ACC112 (cell line): ENCODE results near the gene CCDC97.

Experiments
- H2AFZ ChIP-seq: fragments of 200-600 bp; sonication (generic); one replicate; pipeline ENCODE4 v1.6.0; 2017; ENCODE audit warnings: antibody characterized with exemption, low read length; ENCODE audit not compliant: unreplicated experiment
- H3K27ac ChIP-seq: fragments of 200-600 bp; sonication (generic); 2 replicates; pipeline ENCODE4 v1.5.1; 2014; ENCODE audit warnings: low read depth, mild to moderate bottlenecking, antibody characterized with exemption, low read length, moderate library complexity
- H3K27me3 ChIP-seq: fragments of 200-600 bp; sonication (generic); 2 replicates; pipeline ENCODE4 v1.6.1; 2014; ENCODE audit warnings: mild to moderate bottlenecking, antibody characterized with exemption, low read length, moderate library complexity, mixed read lengths; ENCODE audit not compliant: insufficient read depth
- H3K36me3 ChIP-seq: fragments of 200-600 bp; sonication (generic); 2 replicates; pipeline ENCODE4 v1.6.1; 2016; ENCODE audit warnings: mild to moderate bottlenecking, antibody characterized with exemption, low read length, moderate library complexity, mixed read lengths; ENCODE audit not compliant: insufficient read depth
- H3K4me1 ChIP-seq: fragments of 200-600 bp; sonication (generic); one replicate; pipeline ENCODE4 v1.6.1; 2016; ENCODE audit warnings: low read length, mixed read lengths; ENCODE audit not compliant: insufficient read depth, unreplicated experiment, control insufficient read depth
- H3K4me3 ChIP-seq: fragments of 200-600 bp; sonication (generic); 2 replicates; pipeline ENCODE4 v1.5.1; 2014; ENCODE audit warnings: mild to moderate bottlenecking, low read depth, low read length
- H3K79me2 ChIP-seq: fragments of 200-600 bp; sonication (generic); one replicate; pipeline ENCODE4 v1.6.0; 2016; ENCODE audit warnings: low read length; ENCODE audit not compliant: control insufficient read depth, unreplicated experiment, insufficient read depth

The CCDC97 gene

GRCh38 chr19:41321204-41321599 is 11.2 kb downstream of the CCDC97 start:
- Histone ChIP-seq H3K4me3 (no peak overlapping the region), H2AFZ (no peak overlapping the region), H3K27ac (peak overlapping the region; percentile 100; the same call in 1 of the 2 replicates), H3K4me1 (peaks cover 47% of the 10 kb centered on the region), H3K79me2 (no peaks in the 10 kb centered on the region), H3K36me3 (peaks cover 8% of the 10 kb centered on the region; the same call in 1 of the 2 replicates), H3K27me3 (no peaks in the 10 kb centered on the region)

GRCh38 chr19:41321600-41322270 is 11.8 kb downstream of the CCDC97 start:
- Histone ChIP-seq H2AFZ (no peak overlapping the region), H3K27me3 (no peaks in the 10 kb centered on the region), H3K27ac (peak overlapping the region; percentile 100), H3K4me3 (no peak overlapping the region), H3K79me2 (no peaks in the 10 kb centered on the region), H3K4me1 (peaks cover 50% of the 10 kb centered on the region), H3K36me3 (peaks cover 6% of the 10 kb centered on the region; the same call in 1 of the 2 replicates)

- H3K79me2 ChIP-seq: peaks cover 2% of the 10 kb centered on the region
- peak overlapping the region; percentile 100 for H3K27ac ChIP-seq
- H3K36me3 ChIP-seq: no peaks in the 10 kb centered on the region
- H2AFZ ChIP-seq: no peak overlapping the region
- peaks cover 56% of the 10 kb centered on the region for H3K4me1 ChIP-seq
- no peaks in the 10 kb centered on the region for H3K27me3 ChIP-seq
- H3K4me3 ChIP-seq: no peak overlapping the region
Measured at GRCh38 chr19:41322451-41322850, 12.5 kb downstream of the CCDC97 start.

GRCh38 chr19:41323023-41323422 is 13.1 kb downstream of the CCDC97 start:
- H3K36me3 ChIP-seq: 0 out of 2 replicates have a peak, but pooled peaks cover 2% of the 10 kb centered on the region
- H3K27me3 ChIP-seq: no peaks in the 10 kb centered on the region
- peak overlapping the region; percentile 59; the same call in 1 of the 2 replicates for H3K4me3 ChIP-seq
- peaks cover 61% of the 10 kb centered on the region for H3K4me1 ChIP-seq
- peak overlapping the region; percentile 100 for H3K27ac ChIP-seq
- H2AFZ ChIP-seq: no peak overlapping the region
- peaks cover 2% of the 10 kb centered on the region for H3K79me2 ChIP-seq

- H3K4me1 ChIP-seq: peaks cover 61% of the 10 kb centered on the region
- H3K79me2 ChIP-seq: peaks cover 2% of the 10 kb centered on the region
- H3K4me3 ChIP-seq: peak overlapping the region; percentile 59; the same call in 1 of the 2 replicates
- no peaks in the 10 kb centered on the region for H3K27me3 ChIP-seq
- peak overlapping the region; percentile 100 for H3K27ac ChIP-seq
- no peak overlapping the region for H2AFZ ChIP-seq
- 0 out of 2 replicates have a peak, but pooled peaks cover 5% of the 10 kb centered on the region for H3K36me3 ChIP-seq
Measured at GRCh38 chr19:41323430-41324125, 13.6 kb downstream of the CCDC97 start.

GRCh38 chr19:41324231-41324702 is 14.3 kb downstream of the CCDC97 start:
- H3K36me3 ChIP-seq: 0 out of 2 replicates have a peak, but pooled peaks cover 5% of the 10 kb centered on the region
- peak overlapping the region; percentile 100 for H3K27ac ChIP-seq
- peaks cover 61% of the 10 kb centered on the region for H3K4me1 ChIP-seq

GRCh38 chr19:41324921-41325639 is 15.1 kb downstream of the CCDC97 start:
- 0 out of 2 replicates have a peak, but pooled peaks cover 5% of the 10 kb centered on the region for H3K36me3 ChIP-seq
- H2AFZ ChIP-seq: no peak overlapping the region
- H3K79me2 ChIP-seq: peaks cover 2% of the 10 kb centered on the region
- H3K27me3 ChIP-seq: no peaks in the 10 kb centered on the region
- H3K27ac ChIP-seq: peak overlapping the region; percentile 100
- H3K4me1 ChIP-seq: peaks cover 61% of the 10 kb centered on the region
- no peak overlapping the region for H3K4me3 ChIP-seq

More at GRCh38 chr19:41324231-41324702, 14.3 kb downstream of the CCDC97 start:
- Histone ChIP-seq H2AFZ (no peak overlapping the region), H3K4me3 (peak overlapping the region; percentile 34; the same call in 1 of the 2 replicates), H3K27me3 (no peaks in the 10 kb centered on the region), H3K79me2 (peaks cover 2% of the 10 kb centered on the region)

GRCh38 chr19:41325640-41325946 is 15.6 kb downstream of the CCDC97 start:
- H3K4me3 ChIP-seq: no peak overlapping the region

GRCh38 chr19:41325947-41326706 is 16.2 kb downstream of the CCDC97 start:
- peak overlapping the region; percentile 19; the same call in 1 of the 2 replicates for H3K4me3 ChIP-seq
- peaks cover 2% of the 10 kb centered on the region for H3K79me2 ChIP-seq
- peak overlapping the region; percentile 100 for H3K27ac ChIP-seq
- no peak overlapping the region for H2AFZ ChIP-seq
- 0 out of 2 replicates have a peak, but pooled peaks cover 5% of the 10 kb centered on the region for H3K36me3 ChIP-seq
- no peaks in the 10 kb centered on the region for H3K27me3 ChIP-seq
- H3K4me1 ChIP-seq: peaks cover 61% of the 10 kb centered on the region

More at GRCh38 chr19:41325640-41325946, 15.6 kb downstream of the CCDC97 start:
- peaks cover 2% of the 10 kb centered on the region for H3K79me2 ChIP-seq
- H3K36me3 ChIP-seq: 0 out of 2 replicates have a peak, but pooled peaks cover 5% of the 10 kb centered on the region
- H2AFZ ChIP-seq: no peak overlapping the region
- no peaks in the 10 kb centered on the region for H3K27me3 ChIP-seq
- H3K4me1 ChIP-seq: peaks cover 61% of the 10 kb centered on the region
- H3K27ac ChIP-seq: peak overlapping the region; percentile 100
